ENCODE results near the gene PFKP.

PFKP gene

DNA sequence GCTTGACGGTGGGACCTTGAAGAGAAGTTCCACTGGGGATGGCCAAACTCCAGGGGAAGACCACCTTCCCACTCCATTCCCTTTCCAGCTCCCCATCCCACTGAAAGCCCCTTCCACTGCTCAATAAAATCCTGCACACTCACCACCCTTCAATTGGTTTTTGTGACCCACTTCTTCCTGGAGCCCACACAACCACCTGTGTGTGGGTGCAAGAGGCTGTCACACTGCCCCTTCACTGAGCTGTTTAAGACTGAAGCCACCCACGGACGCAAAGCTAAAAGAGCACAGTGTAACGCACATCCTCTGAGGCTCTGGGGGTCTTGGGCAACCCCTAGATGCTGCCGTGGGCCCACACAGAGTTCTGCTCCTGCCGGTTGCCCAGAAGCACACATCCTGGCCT, 118.0 kb downstream of the PFKP start:
- Histone ChIP-seq H3K36me3 (ENCODE audit: insufficient read depth, low read length) (no peaks in the 10 kb centered on the region), H3K4me1 (ENCODE audit: insufficient read depth, low read length) (peaks cover 4% of the 10 kb centered on the region), H3K9me3 (ENCODE audit: control insufficient read depth, insufficient read depth, low read length) (no peaks in the 10 kb centered on the region; the same call in 1 of the 2 replicates), H3K9ac (ENCODE audit: low read depth, low read length) (no peak overlapping the region)

DNA sequence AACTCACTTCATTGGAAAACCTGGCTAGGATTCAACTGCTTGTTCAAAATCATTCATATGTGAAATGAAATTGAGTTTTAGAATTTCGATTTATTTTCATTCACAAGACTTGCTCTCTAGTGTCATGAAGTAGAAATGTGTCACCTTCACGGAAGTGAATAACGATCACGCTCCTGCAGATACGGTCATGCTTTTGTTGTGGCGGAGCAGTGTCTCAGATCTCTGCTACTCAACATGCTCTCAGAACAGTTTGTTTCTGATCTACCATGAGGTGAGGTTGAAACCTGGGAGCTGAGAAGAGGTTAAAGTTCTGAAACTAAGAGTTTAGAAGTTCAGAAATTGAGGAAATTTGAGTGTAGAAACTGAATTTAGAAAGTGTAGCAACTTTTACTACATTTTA, 119.0 kb downstream of the PFKP start:
- H3K9ac ChIP-seq (ENCODE audit: low read depth, low read length): no peak overlapping the region

More for the DNA sequence above, 119.0 kb downstream of the PFKP start:
- Histone ChIP-seq H3K4me1 (ENCODE audit: insufficient read depth, low read length) (peaks cover 4% of the 10 kb centered on the region), H3K9me3 (ENCODE audit: control insufficient read depth, insufficient read depth, low read length) (no peaks in the 10 kb centered on the region; the same call in 1 of the 2 replicates), H3K36me3 (ENCODE audit: insufficient read depth, low read length) (no peaks in the 10 kb centered on the region)
